Measurements from ENCODE around the gene PGLYRP2. TPM values are rescaled to one million over a fixed set of nuclear protein-coding genes. Genes with fewer than 3 reads are reported as not detected.

Gene PGLYRP2
- total and polyA plus RNA-seq, 2 of the 13 experiments (the other 11 are each of a cell fraction or from before 2014, with no cell fraction given): 0.04 to 1.0 TPM

DNA sequence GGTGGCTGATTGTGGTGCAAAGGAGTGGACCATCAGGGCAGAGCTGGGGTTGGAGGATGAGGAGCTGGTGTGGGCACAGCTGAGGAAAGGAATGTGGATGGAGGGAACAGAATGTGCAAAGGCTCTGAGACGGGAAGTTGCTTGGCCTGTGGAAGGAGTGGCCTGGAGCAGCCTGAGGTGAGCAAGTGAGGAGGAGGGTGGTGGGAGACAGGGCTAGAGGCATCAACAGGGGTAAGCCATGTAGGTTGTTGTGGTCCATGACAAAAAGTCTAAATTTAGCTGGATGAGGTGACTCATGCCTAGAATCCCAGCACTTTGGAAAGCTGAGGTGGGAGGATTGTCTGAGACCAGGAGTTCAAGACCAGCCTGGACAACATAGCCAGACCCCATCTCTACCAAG is 38.5 kb upstream of the PGLYRP2 start:
- Histone ChIP-seq H3K27ac (ENCODE audit: extremely low read length, insufficient read depth, low read length) (no peak overlapping the region), H3K4me3 (replicated peaks in 1 of 3; ENCODE audit: insufficient read depth in 1 of 3, low read depth in 2 of 3, low read length in 3 of 3) (no peak overlapping the region), H3K4me2 (ENCODE audit: low read depth, low read length) (no peak overlapping the region), H4K20me1 (ENCODE audit: insufficient read depth, low read length) (no peaks in the 10 kb centered on the region), H3K9ac (ENCODE audit: insufficient read depth, low read depth, low read length) (no peak overlapping the region), H2AFZ (ENCODE audit: low read length) (no peak overlapping the region), H3K4me1 (ENCODE audit: insufficient read depth, low read length) (no peaks in the 10 kb centered on the region), H3K27me3 (ENCODE audit: control insufficient read depth in 1 of 2, insufficient read depth in 2 of 2, low read length in 2 of 2) (peaks cover 0 to 4% of the 10 kb centered on the region in 2 experiments; a peak in 1 of 5 replicates), H3K9me3 (ENCODE audit: low read length) (peaks cover 8% of the 10 kb centered on the region; the same call in 1 of the 2 replicates), H3K36me3 (replicated peaks in 1 of 2; ENCODE audit: control insufficient read depth in 1 of 2, insufficient read depth in 2 of 2, low read length in 2 of 2) (no peaks in the 10 kb centered on the region), H3K79me2 (ENCODE audit: insufficient read depth, low read length) (no peaks in the 10 kb centered on the region)
- in situ Hi-C loops (cut with HindIII; ENCODE audit: extremely low pct_ligation_motif_present, low pct_unique_long_range_greater_than_20kb): no loop called here
- 48% methylated on average over 1 of the region's 1 CpG for WGBS (ENCODE audit: low lambda C conversion rate)
- no peak for FAIRE-seq
- CTCF ChIA-PET (ENCODE audit: low intra/inter-chr PET ratio, low total read pairs): no interaction called here
- intact Hi-C loops (cut with micrococcal nuclease; ENCODE audit: unreplicated experiment): no loop called here
- TF ChIP-seq ZNF121 (CRISPR knock-in tag; IDR thresholded peaks at IDR 0.05) (0 out of 2 replicates have a peak, but pooled peaks have one; percentile 18), KLF9 (CRISPR knock-in tag; IDR thresholded peaks at IDR 0.05; ENCODE audit: low read depth) (no peak)
- no TSS peak for BruUV-seq (replicated peaks)
- POLR2A ChIA-PET: no interaction called here
- no peak for ATAC-seq
- no peak for DNase-seq (ENCODE audit: low spot score)

DNA sequence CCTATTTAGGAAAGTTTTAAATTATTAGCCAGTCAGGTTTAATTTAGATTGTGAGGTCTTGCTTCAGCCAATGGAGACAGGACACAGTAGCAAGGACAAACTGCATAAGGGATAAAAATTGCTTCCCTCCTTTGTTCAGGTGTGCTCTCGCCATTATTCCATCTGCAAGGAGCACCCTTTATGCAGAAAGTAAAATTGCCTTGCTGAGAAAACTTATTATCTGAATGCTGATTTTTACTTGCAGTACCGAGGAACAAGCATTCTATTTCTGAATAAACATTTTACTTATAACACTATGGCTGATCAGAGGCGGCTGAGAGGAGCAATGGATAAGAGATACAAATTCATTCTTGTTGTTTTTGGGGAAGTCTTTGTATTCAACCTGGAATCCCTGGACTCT is 37.1 kb upstream of the PGLYRP2 start:
- BruUV-seq (replicated peaks): no TSS peak
- Histone ChIP-seq H3K9ac (ENCODE audit: insufficient read depth, low read depth, low read length) (no peak overlapping the region), H3K27ac (ENCODE audit: extremely low read length, insufficient read depth, low read length) (no peak overlapping the region), H3K4me2 (ENCODE audit: low read depth, low read length) (no peak overlapping the region), H2AFZ (ENCODE audit: low read length) (no peak overlapping the region), H3K4me3 (replicated peaks in 1 of 3; ENCODE audit: insufficient read depth in 1 of 3, low read depth in 2 of 3, low read length in 3 of 3) (no peak overlapping the region), H3K27me3 (ENCODE audit: control insufficient read depth in 1 of 2, insufficient read depth in 2 of 2, low read length in 2 of 2) (peaks cover 0 to 4% of the 10 kb centered on the region in 2 experiments; a peak in 1 of 5 replicates), H3K9me3 (ENCODE audit: low read length) (peaks cover 8% of the 10 kb centered on the region; the same call in 1 of the 2 replicates), H3K36me3 (replicated peaks in 1 of 2; ENCODE audit: control insufficient read depth in 1 of 2, insufficient read depth in 2 of 2, low read length in 2 of 2) (no peaks in the 10 kb centered on the region), H4K20me1 (ENCODE audit: insufficient read depth, low read length) (no peaks in the 10 kb centered on the region), H3K4me1 (ENCODE audit: insufficient read depth, low read length) (no peaks in the 10 kb centered on the region), H3K79me2 (ENCODE audit: insufficient read depth, low read length) (no peaks in the 10 kb centered on the region)
- intact Hi-C loops (cut with micrococcal nuclease; ENCODE audit: unreplicated experiment) (no loop called here), in situ Hi-C loops (cut with HindIII; ENCODE audit: extremely low pct_ligation_motif_present, low pct_unique_long_range_greater_than_20kb) (no loop called here)
- FAIRE-seq (no peak), DNase-seq (ENCODE audit: low spot score) (no peak), ATAC-seq (no peak)
- 26% methylated on average over 3 of the region's 3 CpGs for WGBS (ENCODE audit: low lambda C conversion rate)
- CTCF ChIA-PET (ENCODE audit: low intra/inter-chr PET ratio, low total read pairs): no interaction called here
- POLR2A ChIA-PET: no interaction called here
- TF ChIP-seq GATA4 (IDR thresholded peaks at IDR 0.05; ENCODE audit: borderline replicate concordance, low read depth) (no peak), ZNF431 (CRISPR knock-in tag; IDR thresholded peaks at IDR 0.05; ENCODE audit: borderline replicate concordance, low read depth) (no peak), MAX (IDR thresholded peaks at IDR 0.05) (no peak), SATB2 (CRISPR knock-in tag; IDR thresholded peaks at IDR 0.05) (no peak), ZNF33B (CRISPR knock-in tag; IDR thresholded peaks at IDR 0.05) (no peak), DRAP1 (CRISPR knock-in tag; IDR thresholded peaks at IDR 0.05) (no peak), ATAD3A (CRISPR knock-in tag; IDR thresholded peaks at IDR 0.05) (no peak), NAIF1 (CRISPR knock-in tag; IDR thresholded peaks at IDR 0.05; ENCODE audit: borderline replicate concordance) (no peak), XBP1 (CRISPR knock-in tag; IDR thresholded peaks at IDR 0.05) (no peak), HOXD1 (CRISPR knock-in tag; IDR thresholded peaks at IDR 0.05) (no peak), ATF4 (CRISPR knock-in tag; IDR thresholded peaks at IDR 0.05) (no peak), NFIB (CRISPR knock-in tag; IDR thresholded peaks at IDR 0.05; ENCODE audit: borderline replicate concordance) (no peak), PHF8 (CRISPR knock-in tag; IDR thresholded peaks at IDR 0.05) (no peak), ZEB1 (IDR thresholded peaks at IDR 0.05; ENCODE audit: insufficient replicate concordance, low read depth) (no peak), TAF15 (IDR thresholded peaks at IDR 0.05; ENCODE audit: low read depth, low read length, poor library complexity, severe bottlenecking) (no peak), JUND (CRISPR knock-in tag; IDR thresholded peaks at IDR 0.05) (no peak)
